Panc1 (cell line): Measurements from ENCODE around the gene SAFB2.

Experiments
- CTCF ChIP-seq: fragments of 450-650 bp; IDR thresholded peaks from 2 replicates; pipeline ENCODE4 v1.5.1; 2017; ENCODE audit warnings: mild to moderate bottlenecking
- REST ChIP-seq, 2 experiments: IDR thresholded peaks; 2 replicates each; pipeline ENCODE4 v1.6.1; 2011 to 2012; ENCODE audit warnings: low read depth in 2 of 2, control low read depth in 1 of 2, low read length in 1 of 2, mild to moderate bottlenecking in 1 of 2, moderate library complexity in 1 of 2; ENCODE audit not compliant: insufficient read depth in 1 of 2
- TCF7L2 ChIP-seq: IDR thresholded peaks from 2 replicates; pipeline ENCODE4 v1.6.1; 2011; ENCODE audit warnings: mild to moderate bottlenecking, low read depth, low read length, inconsistent platforms

- TF ChIP-seq REST (IDR thresholded peaks at IDR 0.05; ENCODE audit: insufficient read depth in 1 of 2, low read depth in 2 of 2, low read length in 1 of 2) (no peak), TCF7L2 (no peak), CTCF (no peak)
Measured at GRCh38 chr19:5627395-5627904, 4.9 kb upstream of the SAFB2 start.
